ENCODE results near the gene PKIG. TPM values are rescaled to one million over a fixed set of nuclear protein-coding genes. Genes with fewer than 3 reads are reported as not detected.

Gene PKIG
- total RNA-seq, 2 donors from 2014 or later = 24.4 to 46.1 TPM

GRCh38 chr20:44627364-44628010 is 45.1 kb downstream of the PKIG start:
- Histone ChIP-seq H3K9me3 (no peaks in the 10 kb centered on the region), H3K4me1 (no peaks in the 10 kb centered on the region), H3K27ac (no peak overlapping the region), H3K4me3 (no peak overlapping the region), H3K36me3 (no peaks in the 10 kb centered on the region), H3K9ac (ENCODE audit: low read depth in 2 of 2, low read length in 2 of 2) (no peak overlapping the region), H3K27me3 (no peaks in the 10 kb centered on the region)
- intact Hi-C loops (cut with DNase I) = no loop called here
- TF ChIP-seq CTCF (IDR thresholded peaks at IDR 0.05) = no peak
- DNase-seq = no peak

GRCh38 chr20:44629017-44629385 is 46.6 kb downstream of the PKIG start:
- no peaks in the 10 kb centered on the region for H3K4me1 ChIP-seq
- DNase-seq = no peak
- H3K9me3 ChIP-seq = no peaks in the 10 kb centered on the region
- H3K27ac ChIP-seq = no peak overlapping the region
- TF ChIP-seq CTCF (IDR thresholded peaks at IDR 0.05) = no peak
- no peak overlapping the region for H3K9ac ChIP-seq (ENCODE audit: low read depth in 2 of 2, low read length in 2 of 2)
- no peaks in the 10 kb centered on the region for H3K36me3 ChIP-seq
- intact Hi-C loops (cut with DNase I) = no loop called here
- no peaks in the 10 kb centered on the region for H3K27me3 ChIP-seq
- H3K4me3 ChIP-seq = no peak overlapping the region

DNA sequence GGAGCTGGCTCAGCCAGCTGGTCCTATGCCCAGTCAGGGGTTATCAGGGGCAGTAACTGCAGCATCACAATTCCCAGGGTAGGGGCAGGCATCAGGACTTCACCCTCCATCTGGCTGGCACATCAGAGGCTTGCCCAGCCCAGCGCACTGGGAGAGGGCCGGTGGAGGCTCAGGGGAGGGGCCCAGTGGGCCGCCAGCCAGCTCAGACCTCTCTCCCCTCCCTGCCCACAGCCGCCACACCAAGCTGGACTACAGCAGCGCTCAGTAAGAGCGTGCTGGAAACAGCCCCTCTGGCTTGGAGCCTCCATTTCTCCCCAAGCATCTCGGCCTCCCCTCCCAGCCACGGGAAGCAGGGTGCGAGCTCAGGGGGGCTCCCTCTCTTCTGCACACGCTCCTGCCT is 47.2 kb downstream of the PKIG start:
- H3K27ac ChIP-seq = no peak overlapping the region
- no peak for DNase-seq
- no peak for TF ChIP-seq CTCF (IDR thresholded peaks at IDR 0.05)
- H3K36me3 ChIP-seq = no peaks in the 10 kb centered on the region
- no peak overlapping the region for H3K4me3 ChIP-seq
- H3K9ac ChIP-seq (ENCODE audit: low read depth in 2 of 2, low read length in 2 of 2) = no peak overlapping the region
- no peaks in the 10 kb centered on the region for H3K9me3 ChIP-seq
- no peaks in the 10 kb centered on the region for H3K4me1 ChIP-seq
- H3K27me3 ChIP-seq = no peaks in the 10 kb centered on the region
- intact Hi-C loops (cut with DNase I) = no loop called here

DNA sequence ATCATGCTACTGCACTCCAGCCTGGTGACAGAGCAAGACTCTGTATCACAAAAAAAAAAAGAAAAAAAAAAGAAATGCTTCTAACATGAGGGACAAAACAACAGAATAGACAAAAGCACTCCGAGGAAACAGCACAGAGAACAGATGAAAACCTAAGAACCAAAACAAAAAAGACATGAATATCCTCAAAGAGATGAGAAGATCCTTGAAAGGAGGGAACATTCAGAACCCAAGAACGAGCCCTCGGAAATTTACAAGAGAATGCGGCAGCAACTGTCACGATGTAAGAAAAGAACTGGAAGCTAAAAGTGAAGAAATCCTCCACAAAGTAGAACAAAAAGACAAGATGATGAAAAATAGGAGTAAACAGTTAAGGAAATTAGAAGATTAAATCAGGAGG is 47.9 kb downstream of the PKIG start:
- Histone ChIP-seq H3K4me1 (no peaks in the 10 kb centered on the region), H3K27ac (no peak overlapping the region), H3K4me3 (no peak overlapping the region), H3K9ac (ENCODE audit: low read depth in 2 of 2, low read length in 2 of 2) (no peak overlapping the region), H3K36me3 (no peaks in the 10 kb centered on the region), H3K9me3 (no peaks in the 10 kb centered on the region), H3K27me3 (no peaks in the 10 kb centered on the region)
- DNase-seq = no peak
- intact Hi-C loops (cut with DNase I) = no loop called here
- no peak for TF ChIP-seq CTCF (IDR thresholded peaks at IDR 0.05)

GRCh38 chr20:44632103-44632752 is 49.8 kb downstream of the PKIG start:
- no peak for DNase-seq
- Histone ChIP-seq H3K9ac (ENCODE audit: low read depth in 2 of 2, low read length in 2 of 2) (no peak overlapping the region), H3K27ac (no peak overlapping the region), H3K4me3 (no peak overlapping the region), H3K27me3 (no peaks in the 10 kb centered on the region), H3K4me1 (no peaks in the 10 kb centered on the region), H3K9me3 (no peaks in the 10 kb centered on the region), H3K36me3 (no peaks in the 10 kb centered on the region)
- no peak for TF ChIP-seq CTCF (IDR thresholded peaks at IDR 0.05)
- intact Hi-C loops (cut with DNase I) = no loop called here

Measured in colonic mucosa (tissue), 4 donors.